HEK293 (cell line): Measurements from ENCODE around the gene CLIP1.
A peak's percentile ranks its signal among the peaks of the same experiment; 100 is the strongest.

Source experiments
- ATF2 ChIP-seq: fragments of 450-650 bp; formaldehyde crosslinking; IDR thresholded peaks from 2 replicates; pipeline ENCODE4 v1.5.1; 2016; ENCODE audit warnings: missing biosample characterization, missing genetic modification characterization, low read depth
- GLI4 ChIP-seq: fragments of 450-650 bp; formaldehyde crosslinking; IDR thresholded peaks from 2 replicates; pipeline ENCODE4 v1.5.1; 2016; ENCODE audit warnings: missing biosample characterization, missing genetic modification characterization
- HOXC10 ChIP-seq: sonication (generic); formaldehyde crosslinking; IDR thresholded peaks from 2 replicates; pipeline ENCODE4 v1.8.1; 2023; ENCODE audit warnings: mild to moderate bottlenecking, missing genetic modification reagents
- KLF1 ChIP-seq: fragments of 450-650 bp; formaldehyde crosslinking; IDR thresholded peaks from 2 replicates; pipeline ENCODE4 v1.5.1; 2016; ENCODE audit warnings: missing biosample characterization, missing genetic modification characterization
- MZF1 ChIP-seq: fragments of 450-650 bp; formaldehyde crosslinking; IDR thresholded peaks from 2 replicates; pipeline ENCODE4 v1.5.1; 2017; ENCODE audit warnings: missing biosample characterization, missing genetic modification characterization, borderline replicate concordance
- OSR2 ChIP-seq: fragments of 450-650 bp; formaldehyde crosslinking; IDR thresholded peaks from 2 replicates; pipeline ENCODE4 v1.5.1; 2016; ENCODE audit warnings: missing biosample characterization, missing genetic modification characterization
- PRDM1 ChIP-seq: fragments of 450-650 bp; formaldehyde crosslinking; IDR thresholded peaks from 2 replicates; pipeline ENCODE4; 2016; ENCODE audit warnings: missing biosample characterization, missing genetic modification characterization
- TSHZ1 ChIP-seq: fragments of 450-650 bp; formaldehyde crosslinking; IDR thresholded peaks from 2 replicates; pipeline ENCODE4 v1.5.1; 2016; ENCODE audit warnings: missing biosample characterization, missing genetic modification characterization, borderline replicate concordance
- WT1 ChIP-seq: fragments of 450-650 bp; formaldehyde crosslinking; IDR thresholded peaks from 2 replicates; pipeline ENCODE4 v1.5.1; 2016; ENCODE audit warnings: missing biosample characterization, missing genetic modification characterization
- ZBTB8A ChIP-seq: fragments of 450-650 bp; formaldehyde crosslinking; IDR thresholded peaks from 2 replicates; pipeline ENCODE4 v1.5.1; 2016; ENCODE audit warnings: missing biosample characterization, missing genetic modification characterization
- ZEB2 ChIP-seq: fragments of 450-650 bp; formaldehyde crosslinking; IDR thresholded peaks from 2 replicates; pipeline ENCODE4 v1.5.1; 2016; ENCODE audit warnings: missing biosample characterization, missing genetic modification characterization
- ZFP69B ChIP-seq: fragments of 450-650 bp; formaldehyde crosslinking; IDR thresholded peaks from 2 replicates; pipeline ENCODE4 v1.5.1; 2016; ENCODE audit warnings: missing biosample characterization, missing genetic modification characterization
- ZNF10 ChIP-seq: fragments of 450-650 bp; formaldehyde crosslinking; IDR thresholded peaks from 2 replicates; pipeline ENCODE4 v1.5.1; 2017; ENCODE audit warnings: missing biosample characterization, missing genetic modification characterization
- ZNF140 ChIP-seq: fragments of 450-650 bp; formaldehyde crosslinking; IDR thresholded peaks from 2 replicates; pipeline ENCODE4 v1.5.1; 2016; ENCODE audit warnings: missing biosample characterization, missing genetic modification characterization
- ZNF148 ChIP-seq: fragments of 450-650 bp; formaldehyde crosslinking; IDR thresholded peaks from 2 replicates; pipeline ENCODE4 v1.5.0; 2017; ENCODE audit warnings: missing biosample characterization, missing genetic modification characterization, borderline replicate concordance
- ZNF174 ChIP-seq: fragments of 450-650 bp; formaldehyde crosslinking; IDR thresholded peaks from 2 replicates; pipeline ENCODE4 v1.5.0; 2017; ENCODE audit warnings: missing biosample characterization, mild to moderate bottlenecking, missing genetic modification characterization
- ZNF239 ChIP-seq: fragments of 450-650 bp; formaldehyde crosslinking; IDR thresholded peaks from 2 replicates; pipeline ENCODE4 v1.5.1; 2016; ENCODE audit warnings: missing biosample characterization, missing genetic modification characterization
- ZNF26 ChIP-seq: fragments of 450-650 bp; formaldehyde crosslinking; IDR thresholded peaks from 2 replicates; pipeline ENCODE4 v1.5.1; 2016; ENCODE audit warnings: missing biosample characterization, missing genetic modification characterization
- ZNF341 ChIP-seq: fragments of 450-650 bp; formaldehyde crosslinking; IDR thresholded peaks from 2 replicates; pipeline ENCODE4; 2016; ENCODE audit warnings: low read depth, missing biosample characterization, missing genetic modification characterization
- ZNF394 ChIP-seq: fragments of 450-650 bp; formaldehyde crosslinking; IDR thresholded peaks from 2 replicates; pipeline ENCODE4 v1.5.1; 2016; ENCODE audit warnings: missing biosample characterization, missing genetic modification characterization, mild to moderate bottlenecking, moderate library complexity, borderline replicate concordance
- ZNF548 ChIP-seq: fragments of 450-650 bp; formaldehyde crosslinking; IDR thresholded peaks from 2 replicates; pipeline ENCODE4 v1.5.1; 2016; ENCODE audit warnings: missing biosample characterization, missing genetic modification characterization
- ZNF561 ChIP-seq: fragments of 450-650 bp; IDR thresholded peaks from 2 replicates; pipeline ENCODE4 v1.5.1; 2018; ENCODE audit warnings: missing biosample characterization, missing genetic modification characterization, borderline replicate concordance
- ZNF645 ChIP-seq: fragments of 450-650 bp; formaldehyde crosslinking; IDR thresholded peaks from 2 replicates; pipeline ENCODE4; 2016; ENCODE audit warnings: missing biosample characterization, missing genetic modification characterization
- ZNF791 ChIP-seq: fragments of 450-650 bp; formaldehyde crosslinking; IDR thresholded peaks from 2 replicates; pipeline ENCODE4 v1.5.1; 2016; ENCODE audit warnings: missing biosample characterization, missing genetic modification characterization
- TF ChIP-seq, protein P1 (sequence below): fragments of 450-650 bp; formaldehyde crosslinking; IDR thresholded peaks from 2 replicates; pipeline ENCODE4 v1.5.1; 2016; ENCODE audit warnings: missing biosample characterization, missing genetic modification characterization
- TF ChIP-seq, protein P2 (sequence below): fragments of 450-650 bp; formaldehyde crosslinking; IDR thresholded peaks from 2 replicates; pipeline ENCODE4 v1.5.1; 2016; ENCODE audit warnings: missing biosample characterization, missing genetic modification characterization

CLIP1 gene

GRCh38 chr12:122423258-122424165 lies 1.0 kb upstream of the CLIP1 start (continued):
- TF ChIP-seq ZFP69B (tag by site-specific recombination) (no peak), ZNF26 (tag by site-specific recombination) (no peak), ZEB2 (0 out of 2 replicates have a peak, but pooled peaks have one; percentile 45), GLI4 (tag by site-specific recombination) (no peak), ZNF394 (tag by site-specific recombination) (no peak), ZBTB8A (tag by site-specific recombination) (peak; percentile 78), HOXC10 (CRISPR knock-in tag) (no peak), ZNF10 (0 out of 2 replicates have a peak, but pooled peaks have one; percentile 37), ATF2 (tag by site-specific recombination) (peak; percentile 81), ZNF148 (tag by site-specific recombination) (no peak), ZNF548 (tag by site-specific recombination) (no peak), ZNF645 (no peak), ZNF341 (peak; percentile 92), MZF1 (tag by site-specific recombination) (no peak), PRDM1 (tag by site-specific recombination) (no peak), ZNF561 (tag by site-specific recombination) (0 out of 2 replicates have a peak, but pooled peaks have one; percentile 74), OSR2 (no peak), TSHZ1 (tag by site-specific recombination) (no peak), KLF1 (tag by site-specific recombination) (peak; percentile 77), ZNF239 (tag by site-specific recombination) (no peak), ZNF140 (tag by site-specific recombination) (no peak), ZNF791 (no peak), ZNF174 (tag by site-specific recombination) (no peak), WT1 (0 out of 2 replicates have a peak, but pooled peaks have one; percentile 60)
- TF ChIP-seq, protein P1, sequence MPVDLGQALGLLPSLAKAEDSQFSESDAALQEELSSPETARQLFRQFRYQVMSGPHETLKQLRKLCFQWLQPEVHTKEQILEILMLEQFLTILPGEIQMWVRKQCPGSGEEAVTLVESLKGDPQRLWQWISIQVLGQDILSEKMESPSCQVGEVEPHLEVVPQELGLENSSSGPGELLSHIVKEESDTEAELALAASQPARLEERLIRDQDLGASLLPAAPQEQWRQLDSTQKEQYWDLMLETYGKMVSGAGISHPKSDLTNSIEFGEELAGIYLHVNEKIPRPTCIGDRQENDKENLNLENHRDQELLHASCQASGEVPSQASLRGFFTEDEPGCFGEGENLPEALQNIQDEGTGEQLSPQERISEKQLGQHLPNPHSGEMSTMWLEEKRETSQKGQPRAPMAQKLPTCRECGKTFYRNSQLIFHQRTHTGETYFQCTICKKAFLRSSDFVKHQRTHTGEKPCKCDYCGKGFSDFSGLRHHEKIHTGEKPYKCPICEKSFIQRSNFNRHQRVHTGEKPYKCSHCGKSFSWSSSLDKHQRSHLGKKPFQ (tag by site-specific recombination) = no peak
- TF ChIP-seq, protein P2, sequence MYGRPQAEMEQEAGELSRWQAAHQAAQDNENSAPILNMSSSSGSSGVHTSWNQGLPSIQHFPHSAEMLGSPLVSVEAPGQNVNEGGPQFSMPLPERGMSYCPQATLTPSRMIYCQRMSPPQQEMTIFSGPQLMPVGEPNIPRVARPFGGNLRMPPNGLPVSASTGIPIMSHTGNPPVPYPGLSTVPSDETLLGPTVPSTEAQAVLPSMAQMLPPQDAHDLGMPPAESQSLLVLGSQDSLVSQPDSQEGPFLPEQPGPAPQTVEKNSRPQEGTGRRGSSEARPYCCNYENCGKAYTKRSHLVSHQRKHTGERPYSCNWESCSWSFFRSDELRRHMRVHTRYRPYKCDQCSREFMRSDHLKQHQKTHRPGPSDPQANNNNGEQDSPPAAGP (tag by site-specific recombination) = peak; percentile 72
